Keratinocyte (primary cell): ENCODE data around the gene FAHD1. TPM values are rescaled to one million over a fixed set of nuclear protein-coding genes. Genes with fewer than 3 reads are reported as not detected.
"Not testable (repeated sequence)": the region's sequence is repeated elsewhere in the genome, so short reads cannot be mapped to it uniquely, and the experiment has no call there.

Experiments used
- DNase-seq: peaks from one replicate; pipeline ENCODE4 v3.0.0-alpha.2; 2011; ENCODE audit warnings: low read depth, missing footprints, low spot score
- FAIRE-seq: peaks from 2 replicates; lab custom pipeline; 2011; peaks lifted over from hg19 to GRCh38; lab: Jason Lieb, UNC
- H2AFZ ChIP-seq: 2 replicates; pipeline ENCODE4 v1.6.0; 2012; ENCODE audit warnings: low read length, control low read depth, inconsistent platforms; ENCODE audit not compliant: control insufficient read depth
- H3K27ac ChIP-seq: 2 replicates; pipeline ENCODE4 v1.5.1; 2011; ENCODE audit warnings: low read length; ENCODE audit not compliant: control insufficient read depth, insufficient read depth
- H3K27me3 ChIP-seq: 3 replicates; pipeline ENCODE4 v1.6.0; 2011; ENCODE audit warnings: low read length; ENCODE audit not compliant: control insufficient read depth, insufficient read depth; ENCODE audit errors: extremely low read depth
- H3K36me3 ChIP-seq, 2 experiments: 2 replicates in 1 of 2; 3 replicates in 1 of 2; pipeline ENCODE4 v1.5.1; 2011; ENCODE audit warnings: low read length in 2 of 2, mild to moderate bottlenecking in 1 of 2; ENCODE audit not compliant: control insufficient read depth in 2 of 2, insufficient read depth in 2 of 2; ENCODE audit errors: extremely low read depth in 1 of 2
- H3K4me1 ChIP-seq: 3 replicates; pipeline ENCODE4 v1.5.1; 2011; ENCODE audit warnings: low read length; ENCODE audit not compliant: control insufficient read depth, insufficient read depth; ENCODE audit errors: extremely low read depth
- H3K4me2 ChIP-seq: 3 replicates; pipeline ENCODE4 v1.6.0; 2011; ENCODE audit warnings: low read depth, low read length; ENCODE audit not compliant: control insufficient read depth, insufficient read depth; ENCODE audit errors: extremely low read depth
- H3K4me3 ChIP-seq, 3 experiments: fragments of 200-600 bp in 1 of 3; sonication (generic) in 1 of 3; 2 replicates in 2 of 3; 3 replicates in 1 of 3; pipeline ENCODE4 v1.5.1; 2011 to 2016; ENCODE audit warnings: low read length in 3 of 3, mild to moderate bottlenecking in 3 of 3, control low read depth in 2 of 3, inconsistent platforms in 1 of 3, low read depth in 1 of 3, mixed read lengths in 1 of 3, mixed run types in 1 of 3, moderate library complexity in 1 of 3; ENCODE audit not compliant: control insufficient read depth in 2 of 3, insufficient read depth in 2 of 3; ENCODE audit errors: extremely low read depth in 1 of 3
- H3K79me2 ChIP-seq: 2 replicates; pipeline ENCODE4 v1.6.0; 2012; ENCODE audit warnings: low read length; ENCODE audit not compliant: control insufficient read depth, insufficient read depth
- H3K9ac ChIP-seq: 3 replicates; pipeline ENCODE4 v1.6.0; 2011; ENCODE audit warnings: low read length; ENCODE audit not compliant: control insufficient read depth, insufficient read depth; ENCODE audit errors: extremely low read depth
- H3K9me1 ChIP-seq: 3 replicates; pipeline ENCODE4 v1.6.0; 2011; ENCODE audit warnings: low read length; ENCODE audit not compliant: control insufficient read depth, insufficient read depth; ENCODE audit errors: extremely low read depth
- H3K9me3 ChIP-seq: 2 replicates; pipeline ENCODE4 v1.5.1; 2012; ENCODE audit warnings: low read depth, low read length; ENCODE audit not compliant: control insufficient read depth
- H4K20me1 ChIP-seq: 3 replicates; pipeline ENCODE4 v1.6.0; 2011; ENCODE audit warnings: low read length; ENCODE audit not compliant: control insufficient read depth, insufficient read depth; ENCODE audit errors: extremely low read depth
- CTCF ChIP-seq, 3 experiments: IDR thresholded peaks in 1 of 3; conservative IDR thresholded peaks in 1 of 3; optimal IDR thresholded peaks in 1 of 3; 2 replicates in 2 of 3; 3 replicates in 1 of 3; pipeline versions ENCODE3 to v1.5.1; 2011; ENCODE audit warnings: low read length in 3 of 3, mild to moderate bottlenecking in 3 of 3, moderate library complexity in 2 of 3, control low read depth in 1 of 3, inconsistent platforms in 1 of 3; ENCODE audit not compliant: insufficient read depth in 2 of 3; ENCODE audit errors: extremely low read depth in 1 of 3
- EZH2 ChIP-seq: IDR thresholded peaks from one replicate; pipeline ENCODE4 v1.6.1; 2012; ENCODE audit warnings: inconsistent platforms, mild to moderate bottlenecking, low read length, moderate library complexity
- dilution Hi-C: fragments of 300-500 bp; cut with MboI; formaldehyde crosslinking; loops from one replicate; pipeline ENCODE4 v1.7.0; 2020; ENCODE audit warnings: low sequenced_read_pairs; ENCODE audit not compliant: extremely low pct_ligation_motif_present
- polyA plus RNA-seq, 5 experiments: library from polyadenylated mRNA; depleted of rRNA in 3 of 5; stranded (reverse) in 3 of 5; stranded (forward) in 1 of 5; unstranded in 1 of 5; fragments of >200 nt; gene quantifications; 1 replicate in 1 of 5; 2 replicates in 3 of 5; 3 replicates in 1 of 5; pipeline versions ENCODE4 v1.2.1 to v1.2.3, GENCODE V29; 2011 to 2012; ENCODE audit warnings: missing spikeins in 2 of 5, low read depth in 1 of 5, low replicate concordance in 1 of 5

The FAHD1 gene
- polyA plus RNA-seq, 1 donor (not counting 4 experiments of a cell fraction or from before 2014, with no cell fraction given), result 29.4 TPM

- Histone ChIP-seq H2AFZ (no peak overlapping the region), H3K9me3 (peaks cover 2% of the 10 kb centered on the region), H3K9me1 (no peaks in the 10 kb centered on the region), H3K27me3 (no peaks in the 10 kb centered on the region), H3K4me3 (no peak overlapping the region), H3K36me3 (no peaks in the 10 kb centered on the region), H3K79me2 (no peaks in the 10 kb centered on the region), H3K9ac (no peak overlapping the region), H3K4me2 (no peak overlapping the region), H4K20me1 (no peaks in the 10 kb centered on the region), H3K27ac (no peak overlapping the region), H3K4me1 (peaks cover under 1% of the 10 kb centered on the region)
- no peak for DNase-seq
- TF ChIP-seq EZH2 (no peak), CTCF (optimal IDR thresholded peaks at IDR 0.05 in 1 of 3, IDR thresholded peaks at IDR 0.05 in 1 of 3, conservative IDR thresholded peaks at IDR 0.05 in 1 of 3; ENCODE audit: extremely low read depth in 1 of 3, insufficient read depth in 2 of 3, low read length in 3 of 3) (no peak)
- no peak for FAIRE-seq
- dilution Hi-C loops, result no loop called here
Measured at GRCh38 chr16:1794221-1794871, 32.7 kb upstream of the FAHD1 start.

GRCh38 chr16:1794908-1795666, 31.9 kb upstream of the FAHD1 start:
- dilution Hi-C loops, result no loop called here
- H3K79me2 ChIP-seq, result no peaks in the 10 kb centered on the region
- no peaks in the 10 kb centered on the region for H3K4me1 ChIP-seq
- H3K27me3 ChIP-seq, result no peaks in the 10 kb centered on the region
- DNase-seq (no peak), FAIRE-seq (no peak)
- TF ChIP-seq CTCF (optimal IDR thresholded peaks at IDR 0.05 in 1 of 3, IDR thresholded peaks at IDR 0.05 in 1 of 3, conservative IDR thresholded peaks at IDR 0.05 in 1 of 3; ENCODE audit: extremely low read depth in 1 of 3, insufficient read depth in 2 of 3, low read length in 3 of 3), result no peak
- no peak for TF ChIP-seq EZH2
- H3K27ac ChIP-seq, result no peak overlapping the region
- H4K20me1 ChIP-seq, result no peaks in the 10 kb centered on the region
- no peak overlapping the region for H2AFZ ChIP-seq
- peaks cover 2% of the 10 kb centered on the region for H3K9me3 ChIP-seq
- no peak overlapping the region for H3K4me3 ChIP-seq
- H3K9me1 ChIP-seq, result no peaks in the 10 kb centered on the region
- no peak overlapping the region for H3K4me2 ChIP-seq
- H3K36me3 ChIP-seq, result no peaks in the 10 kb centered on the region
- H3K9ac ChIP-seq, result no peak overlapping the region

- FAIRE-seq, H3K36me3 ChIP-seq, H3K4me1 ChIP-seq, H4K20me1 ChIP-seq, DNase-seq, H2AFZ ChIP-seq, H3K27ac ChIP-seq, H3K9me3 ChIP-seq, dilution Hi-C loops, H3K9ac ChIP-seq, H3K4me3 ChIP-seq, H3K4me2 ChIP-seq, H3K27me3 ChIP-seq, H3K9me1 ChIP-seq, H3K79me2 ChIP-seq: not testable (repeated sequence)
Measured at GRCh38 chr16:1799263-1799662, 27.7 kb upstream of the FAHD1 start.
